Left cardiac atrium (tissue), 4 donors: ENCODE measurements around the gene ADD1. TPM values are rescaled to one million over a fixed set of nuclear protein-coding genes. Genes with fewer than 3 reads are reported as not detected.

Experiments
- ATAC-seq, 2 donors: fragments of 200-7000 bp; cut with Tn5 transposase; one replicate each; pipeline ENCODE4 v1.9.1; 2020; ENCODE audit warnings: mild to moderate bottlenecking in 2 of 2, moderate library complexity in 2 of 2
- DNase-seq: peaks from one replicate; pipeline ENCODE4 v3.0.0-alpha.2; 2020
- intact Hi-C, 2 donors: fragments of 100-400 bp; cut with DNase I; formaldehyde crosslinking; loops; one replicate each; pipeline versions ENCODE4 v1.14.1 to v1.15.1; 2022 to 2023
- total RNA-seq, 2 donors: library from RNA; stranded (reverse); fragmentation: NEBNext Ultra II Directional; extraction: Animal tissue kit (Norgen Biotek cat#: 25700); gene quantifications; one replicate each; pipeline ENCODE4 v1.2.1, GENCODE V29; 2021
- donor health status: DM: no; HTN: yes; CAD: no.
- donor health status: DM: no; HTN: yes; CAD: no; lungs with severe emphysema.
- donor health status: DM: yes; HTN: yes; CAD: no.
- donor health status: Dilated cardiomyopathy.

Gene ADD1
- total RNA-seq, 2 donors from 2014 or later = 200 to 209 TPM

DNA sequence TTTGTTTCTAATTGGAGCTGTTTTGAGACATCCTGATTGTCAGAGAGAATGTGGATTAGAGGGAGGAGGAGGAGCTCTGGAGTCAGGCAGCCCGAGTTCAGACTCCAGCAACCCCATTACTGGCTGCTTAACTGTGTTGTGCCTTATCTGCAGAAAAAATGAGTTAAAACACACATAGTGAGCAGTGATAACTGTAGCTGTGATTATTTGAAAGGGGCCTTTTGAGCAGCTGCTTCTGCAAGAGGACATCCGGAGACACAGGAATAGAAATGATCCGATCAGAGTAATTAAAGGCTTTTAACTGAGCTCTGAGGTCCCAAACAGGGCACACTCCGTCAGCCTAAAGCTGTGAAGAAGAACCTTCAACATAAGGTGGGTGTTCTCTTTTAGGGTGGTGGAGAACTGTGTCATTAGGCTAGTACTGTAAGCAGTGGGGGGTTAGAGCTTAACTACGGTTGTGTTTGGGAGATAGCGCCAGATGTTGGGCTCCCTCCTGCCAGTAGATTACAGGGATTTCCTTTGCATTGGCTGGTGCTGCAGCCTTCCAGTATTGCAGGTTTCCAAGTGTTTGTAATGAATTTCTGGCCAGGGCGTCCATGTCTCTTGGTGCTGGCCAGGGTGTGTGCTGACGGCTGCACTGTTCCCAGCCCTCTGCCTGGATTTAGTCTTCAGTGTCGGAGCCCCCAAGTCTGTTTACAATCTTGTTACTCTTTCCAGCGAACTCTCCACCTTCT lies 24.3 kb downstream of the ADD1 start:
- ATAC-seq = peak; percentile 81 to 86
- peak; percentile 44 for DNase-seq
- intact Hi-C loops = no loop called here

DNA sequence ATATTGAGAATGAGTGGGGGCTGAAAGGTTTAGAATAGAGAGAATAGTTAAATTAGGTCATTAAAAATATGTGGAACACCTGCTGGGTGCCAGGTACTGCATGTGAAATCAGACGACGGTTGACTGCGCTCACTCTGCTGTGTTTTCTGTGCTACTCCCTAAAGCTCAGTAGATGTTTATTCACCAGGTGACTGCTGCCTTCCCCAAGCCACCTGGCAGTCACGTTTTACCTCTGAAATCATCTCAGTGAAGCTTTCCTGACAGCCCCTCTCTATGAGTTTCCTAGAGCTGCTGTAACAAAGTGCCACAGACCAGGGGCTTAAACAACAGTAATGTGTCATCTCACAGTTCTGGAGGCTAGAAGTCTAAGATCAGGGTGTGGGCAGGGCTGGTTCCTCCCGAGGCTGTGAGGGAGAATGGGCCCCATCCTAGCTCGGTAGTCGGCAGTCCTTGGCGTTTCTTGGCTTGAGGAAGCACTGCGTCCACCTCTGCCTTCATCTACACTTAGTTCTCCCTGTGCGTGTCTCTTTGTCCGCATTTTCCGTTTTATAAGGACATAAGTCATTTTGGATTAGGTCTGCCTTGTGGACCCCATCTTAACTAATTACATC lies 25.3 kb downstream of the ADD1 start:
- intact Hi-C loops = no loop called here
- no peak for DNase-seq
- ATAC-seq = peak in 1 of 2 donors; percentile 22

GRCh38 chr4:2869659-2870058 lies 26.0 kb downstream of the ADD1 start:
- intact Hi-C loops = no loop called here
- DNase-seq = no peak
- no peak for ATAC-seq

DNA sequence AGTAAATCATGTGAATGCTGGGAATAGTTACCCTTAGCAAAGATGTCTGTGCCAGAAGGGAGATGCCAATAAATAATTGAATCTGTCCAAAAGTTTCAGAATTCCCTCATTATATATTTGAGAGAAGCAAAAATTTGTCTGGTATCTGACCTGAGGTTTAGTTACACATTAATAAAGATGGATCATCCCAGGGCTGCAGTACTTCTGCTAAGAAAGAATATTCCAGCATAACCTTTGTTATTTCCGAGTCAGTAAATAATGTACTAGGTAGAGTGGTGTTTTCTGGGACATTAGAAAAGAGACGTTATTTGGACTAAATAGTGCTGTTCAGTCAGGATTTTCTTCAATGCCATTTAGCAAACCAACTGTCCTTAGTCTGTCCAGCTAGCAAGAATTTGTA lies 26.4 kb downstream of the ADD1 start:
- no peak for ATAC-seq
- no peak for DNase-seq
- intact Hi-C loops = no loop called here

DNA sequence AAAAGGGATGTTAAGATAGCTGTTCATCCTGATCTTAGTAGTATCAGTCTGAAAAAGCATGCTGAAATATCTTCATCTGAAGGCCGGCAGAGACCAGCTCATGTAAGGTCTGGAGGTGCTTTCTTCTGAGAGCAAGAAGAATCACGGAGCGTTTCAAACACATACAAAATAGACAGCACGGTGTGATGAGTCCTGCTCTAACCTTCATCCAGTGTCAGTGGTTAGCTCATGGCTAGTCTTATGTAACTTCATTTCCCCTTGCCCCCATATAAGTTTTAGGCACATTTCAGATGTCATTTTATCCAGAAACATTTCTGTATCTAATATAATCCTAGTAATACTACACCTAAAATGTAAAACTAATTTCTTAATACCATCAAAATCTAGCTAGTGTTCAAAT lies 27.8 kb downstream of the ADD1 start:
- no peak for DNase-seq
- intact Hi-C loops = no loop called here

DNA sequence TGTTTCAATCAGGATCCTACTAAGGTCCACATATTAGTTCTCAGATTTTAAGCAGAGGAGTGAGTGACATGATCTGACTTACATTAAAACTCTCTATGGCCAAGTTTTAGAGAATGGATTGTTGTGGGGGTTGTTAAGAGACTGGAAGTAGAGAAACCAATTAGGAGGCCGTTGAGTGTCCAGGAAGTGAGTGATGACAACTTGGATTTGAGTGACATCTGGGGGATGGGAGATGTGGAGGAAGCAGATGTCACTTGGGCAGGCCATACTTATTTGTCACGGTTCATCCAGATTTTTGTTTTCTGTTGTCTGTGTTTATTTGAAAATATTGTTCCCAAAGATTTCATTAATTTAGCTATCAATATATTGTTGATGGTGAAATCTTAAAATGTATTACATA lies 28.3 kb downstream of the ADD1 start:
- ATAC-seq = no peak
- intact Hi-C loops = no loop called here
- DNase-seq = no peak

More for the DNA sequence above, 27.8 kb downstream of the ADD1 start:
- no peak for ATAC-seq

DNA sequence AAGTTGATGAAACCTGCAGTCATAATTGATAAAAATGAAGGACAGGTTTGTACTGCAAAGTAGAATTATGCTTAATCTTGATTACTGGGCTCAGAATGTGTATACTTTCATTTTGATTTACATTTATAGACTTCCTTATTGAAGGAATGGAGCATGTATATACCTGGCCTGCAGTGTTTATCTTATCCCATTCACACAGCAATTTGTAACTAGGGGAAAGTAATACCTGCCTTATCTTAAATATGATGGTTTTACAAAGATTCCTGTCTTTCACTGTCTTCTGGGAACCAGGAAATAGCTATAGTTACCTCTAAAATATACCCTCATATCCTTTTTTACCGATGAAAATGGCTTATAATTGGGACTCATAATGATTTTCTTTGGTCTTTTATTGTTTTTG lies 29.7 kb downstream of the ADD1 start:
- ATAC-seq (no peak), DNase-seq (no peak)
- intact Hi-C loops = no loop called here

DNA sequence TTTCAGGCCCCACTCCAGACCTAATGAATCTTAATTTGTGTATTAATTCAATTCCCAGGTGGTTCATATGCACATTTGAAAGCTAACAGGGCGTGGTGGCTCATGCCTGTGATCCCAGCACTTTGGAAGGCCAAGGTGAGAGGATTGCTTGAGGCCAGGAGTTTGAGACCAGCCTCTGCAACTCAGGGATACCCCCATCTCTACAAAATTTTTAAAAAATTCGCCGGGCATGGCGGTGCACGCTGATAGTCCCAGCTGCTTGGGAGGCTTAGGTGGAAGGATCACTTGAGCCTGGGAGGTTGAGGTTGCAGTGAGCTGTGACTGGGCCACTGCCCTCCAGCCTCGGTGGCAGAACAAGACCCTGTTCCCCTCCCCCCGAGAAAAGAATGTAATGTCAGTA lies 31.2 kb downstream of the ADD1 start:
- ATAC-seq (no peak), DNase-seq (no peak)
- intact Hi-C loops = no loop called here

- no peak for DNase-seq
- intact Hi-C loops = no loop called here
- ATAC-seq = no peak
Measured at GRCh38 chr4:2875556-2875955, 31.9 kb downstream of the ADD1 start.

GRCh38 chr4:2878346-2878745 lies 34.7 kb downstream of the ADD1 start:
- intact Hi-C loops = no loop called here
- ATAC-seq = peak in 1 of 2 donors; percentile 38
- DNase-seq = no peak

GRCh38 chr4:2879026-2879425 lies 35.4 kb downstream of the ADD1 start:
- DNase-seq = no peak
- intact Hi-C loops = no loop called here
- no peak for ATAC-seq

- ATAC-seq (no peak), DNase-seq (no peak)
- intact Hi-C loops = no loop called here
Measured at GRCh38 chr4:2881431-2881830, 37.8 kb downstream of the ADD1 start.

GRCh38 chr4:2882341-2882740 lies 38.7 kb downstream of the ADD1 start:
- intact Hi-C loops = no loop called here

GRCh38 chr4:2886161-2886560 lies 42.5 kb downstream of the ADD1 start:
- intact Hi-C loops = no loop called here
- ATAC-seq (no peak), DNase-seq (no peak)

More at GRCh38 chr4:2882341-2882740, 38.7 kb downstream of the ADD1 start:
- no peak for DNase-seq
- no peak for ATAC-seq

- intact Hi-C loops = no loop called here
- ATAC-seq = peak; percentile 76 to 78
- DNase-seq = no peak
Measured at GRCh38 chr4:2886622-2887021, 43.0 kb downstream of the ADD1 start.

GRCh38 chr4:2887343-2887742 lies 43.7 kb downstream of the ADD1 start:
- intact Hi-C loops = no loop called here
- DNase-seq (no peak), ATAC-seq (no peak)

- intact Hi-C loops = no loop called here
- DNase-seq (no peak), ATAC-seq (no peak)
Measured at GRCh38 chr4:2888886-2889285, 45.2 kb downstream of the ADD1 start.

DNA sequence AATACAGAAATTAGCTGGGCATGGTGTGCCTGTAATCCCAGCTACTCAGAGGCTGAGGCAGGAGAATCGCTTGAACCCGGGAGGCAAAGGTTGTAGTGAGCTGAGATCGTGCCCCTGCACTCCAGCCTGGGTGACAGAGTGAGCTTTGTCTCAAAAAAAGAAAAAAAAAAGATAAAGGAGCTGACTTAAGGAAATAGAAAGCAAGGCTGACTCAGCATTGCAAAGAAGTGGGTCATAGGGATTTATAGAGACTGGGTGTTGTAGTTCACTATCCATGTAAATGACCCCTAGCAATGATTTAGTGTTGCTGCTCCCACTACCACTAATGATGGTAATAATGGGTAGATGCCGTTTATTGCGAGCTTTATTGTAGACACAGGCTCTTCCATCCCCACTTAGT lies 47.6 kb downstream of the ADD1 start:
- ATAC-seq (no peak), DNase-seq (no peak)
- intact Hi-C loops = no loop called here

GRCh38 chr4:2893772-2894171 lies 50.1 kb downstream of the ADD1 start:
- ATAC-seq (peak; percentile 33 to 44), DNase-seq (no peak)
- intact Hi-C loops = no loop called here

GRCh38 chr4:2898001-2898400 lies 54.4 kb downstream of the ADD1 start:
- DNase-seq (no peak), ATAC-seq (no peak)
- intact Hi-C loops = no loop called here

GRCh38 chr4:2900741-2901140 lies 57.1 kb downstream of the ADD1 start:
- no peak for DNase-seq
- intact Hi-C loops = loop anchor here in 1 of 2 donors (10.0 kb wide), 1 partner anchor 136 kb away; no protein-coding TSS in a partner anchor
- no peak for ATAC-seq
